K562 (cell line): ENCODE results near the gene STXBP4.

Source experiments
- BHLHE40 ChIP-seq: IDR thresholded peaks from 2 replicates; pipeline ENCODE4 v1.6.1; 2011; ENCODE audit warnings: low read length, improper control_type of control experiment
- CEBPB ChIP-seq: fragments of 450-650 bp; IDR thresholded peaks from 2 replicates; pipeline ENCODE4 v1.6.1; 2016; ENCODE audit warnings: missing genetic modification characterization, missing compliant biosample characterization
- CREB1 ChIP-seq, 2 experiments: sonication (generic) in 1 of 2; formaldehyde crosslinking in 1 of 2; IDR thresholded peaks; 2 replicates each; pipeline versions ENCODE4 v1.6.1 to v1.8.0; 2012 to 2022; ENCODE audit warnings: inconsistent platforms in 1 of 2, mild to moderate bottlenecking in 1 of 2, missing genetic modification reagents in 1 of 2, moderate library complexity in 1 of 2
- CREB3 ChIP-seq: fragments of 450-650 bp; conservative IDR thresholded peaks from 2 replicates; pipeline ENCODE4 v1.6.1; 2016; ENCODE audit warnings: missing genetic modification characterization, low read depth, mild to moderate bottlenecking, missing compliant biosample characterization, moderate library complexity
- EZH2 ChIP-seq: IDR thresholded peaks from 2 replicates; pipeline ENCODE4 v1.6.1; 2012; ENCODE audit warnings: low read depth, mild to moderate bottlenecking, inconsistent platforms, low read length, borderline replicate concordance
- HEY1 ChIP-seq: fragments of 250-450 bp; sonication (Bioruptor Pico); IDR thresholded peaks from 2 replicates; pipeline ENCODE4 v1.5.0; 2020; ENCODE audit warnings: mild to moderate bottlenecking, moderate library complexity, borderline replicate concordance
- HMG20A ChIP-seq: fragments of 450-650 bp; formaldehyde crosslinking; conservative IDR thresholded peaks from 2 replicates; pipeline ENCODE4 v1.4.0; 2020; ENCODE audit warnings: mild to moderate bottlenecking, mixed read lengths
- MCM2 ChIP-seq: fragments of 450-650 bp; IDR thresholded peaks from 2 replicates; pipeline ENCODE4 v1.6.1; 2017; ENCODE audit warnings: low read depth, mild to moderate bottlenecking
- MYBL2 ChIP-seq, 2 experiments: fragments of 450-650 bp in 1 of 2; sonication (generic) in 1 of 2; formaldehyde crosslinking in 1 of 2; IDR thresholded peaks; 2 replicates each; pipeline versions ENCODE4 v1.6.1 to v1.8.1; 2017 to 2022; ENCODE audit warnings: borderline replicate concordance in 1 of 2, inconsistent platforms in 1 of 2, low read depth in 1 of 2, mild to moderate bottlenecking in 1 of 2, missing genetic modification reagents in 1 of 2, moderate library complexity in 1 of 2
- REST ChIP-seq, 2 experiments: fragments of 450-650 bp; formaldehyde crosslinking in 1 of 2; IDR thresholded peaks; 2 replicates each; pipeline versions ENCODE4 v1.4.0 to v1.6.1; 2014 to 2020; ENCODE audit warnings: mild to moderate bottlenecking in 2 of 2, borderline replicate concordance in 1 of 2, low read depth in 1 of 2
- SPI1 ChIP-seq: IDR thresholded peaks from 2 replicates; pipeline ENCODE4 v1.6.1; 2011; ENCODE audit warnings: low read depth, low read length, control low read depth, borderline replicate concordance
- ZBTB43 ChIP-seq: sonication (generic); formaldehyde crosslinking; IDR thresholded peaks from 2 replicates; pipeline ENCODE4 v1.8.0; 2023; ENCODE audit warnings: mild to moderate bottlenecking, missing genetic modification reagents
- ZNF277 ChIP-seq: fragments of 250-450 bp; sonication (Bioruptor Pico); IDR thresholded peaks from 2 replicates; pipeline ENCODE4 v1.8.0; 2022; ENCODE audit warnings: inconsistent platforms, mild to moderate bottlenecking, moderate library complexity, borderline replicate concordance
- ZNF780A ChIP-seq: fragments of 250-450 bp; sonication (Bioruptor Pico); IDR thresholded peaks from 2 replicates; pipeline ENCODE4 v1.5.0; 2021; ENCODE audit warnings: mild to moderate bottlenecking

- TF ChIP-seq ZNF780A (CRISPR knock-in tag) (no peak), CREB3 (no peak), MCM2 (no peak), ZNF277 (CRISPR knock-in tag) (no peak), BHLHE40 (no peak), CREB1 (IDR thresholded peaks at IDR 0.05) (no peak), CREB1 (CRISPR knock-in tag; IDR thresholded peaks at IDR 0.05) (no peak), REST (IDR thresholded peaks at IDR 0.05; ENCODE audit: borderline replicate concordance) (no peak), REST (CRISPR knock-in tag; IDR thresholded peaks at IDR 0.05; ENCODE audit: low read depth) (no peak), CEBPB (tag) (no peak), MYBL2 (IDR thresholded peaks at IDR 0.05; ENCODE audit: low read depth) (no peak), MYBL2 (CRISPR knock-in tag; IDR thresholded peaks at IDR 0.05; ENCODE audit: borderline replicate concordance) (no peak), HMG20A (CRISPR knock-in tag) (no peak), HEY1 (CRISPR knock-in tag) (no peak), EZH2 (no peak), ZBTB43 (CRISPR knock-in tag) (no peak), SPI1 (no peak)
Observed at GRCh38 chr17:54971901-54972300, 3.3 kb downstream of the STXBP4 start.
